HUES6 (cell line): ENCODE results near the gene CYSRT1.

Experiments
- H3K27ac ChIP-seq: 2 replicates; pipeline ENCODE4 v1.7.0; 2013; ENCODE audit warnings: low read depth, mild to moderate bottlenecking, low read length, inconsistent platforms
- H3K27me3 ChIP-seq: 2 replicates; pipeline ENCODE4 v1.6.1; 2013; ENCODE audit warnings: low read length; ENCODE audit not compliant: control insufficient read depth, insufficient read depth
- H3K36me3 ChIP-seq: 2 replicates; pipeline ENCODE4 v1.6.1; 2013; ENCODE audit warnings: low read length; ENCODE audit not compliant: control insufficient read depth, insufficient read depth
- H3K4me1 ChIP-seq: 2 replicates; pipeline ENCODE4 v1.6.1; 2013; ENCODE audit warnings: low read length; ENCODE audit not compliant: control insufficient read depth, insufficient read depth
- H3K4me3 ChIP-seq: 2 replicates; pipeline ENCODE4 v1.5.1; 2013; ENCODE audit warnings: low read depth, low read length
- H3K9ac ChIP-seq: one replicate; pipeline ENCODE4 v1.6.1; 2013; ENCODE audit warnings: mild to moderate bottlenecking, low read length
- H3K9me3 ChIP-seq: 2 replicates; pipeline ENCODE4 v1.6.1; 2013; ENCODE audit warnings: low read depth, low read length; ENCODE audit not compliant: control insufficient read depth, insufficient read depth

Gene CYSRT1

DNA sequence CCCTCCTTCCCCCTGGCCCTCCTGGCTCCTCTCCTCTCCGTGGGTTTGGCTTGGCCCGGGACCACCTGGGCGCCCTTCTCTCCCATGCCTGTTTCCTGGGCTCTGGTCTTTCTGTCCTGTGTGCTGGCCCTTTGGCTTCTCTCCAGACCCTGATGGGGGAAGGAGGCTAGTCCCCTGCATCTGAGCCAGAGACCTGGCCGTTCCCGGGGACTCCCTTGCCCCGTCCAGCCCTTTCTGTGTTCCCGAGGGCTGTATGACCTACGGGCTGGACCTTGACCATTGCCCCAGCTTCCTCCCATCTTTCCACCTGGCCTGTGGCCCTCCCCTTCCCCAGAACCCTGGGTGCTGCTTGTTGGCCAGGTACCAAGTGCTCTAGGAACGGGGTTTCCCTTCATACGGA is 38.5 kb downstream of the CYSRT1 start:
- H3K27me3 ChIP-seq: no peaks in the 10 kb centered on the region
- H3K9ac ChIP-seq: no peak overlapping the region
- H3K27ac ChIP-seq: no peak overlapping the region
- no peaks in the 10 kb centered on the region for H3K4me1 ChIP-seq
- no peaks in the 10 kb centered on the region for H3K9me3 ChIP-seq
- no peak overlapping the region for H3K4me3 ChIP-seq
- peaks cover 59% of the 10 kb centered on the region for H3K36me3 ChIP-seq

DNA sequence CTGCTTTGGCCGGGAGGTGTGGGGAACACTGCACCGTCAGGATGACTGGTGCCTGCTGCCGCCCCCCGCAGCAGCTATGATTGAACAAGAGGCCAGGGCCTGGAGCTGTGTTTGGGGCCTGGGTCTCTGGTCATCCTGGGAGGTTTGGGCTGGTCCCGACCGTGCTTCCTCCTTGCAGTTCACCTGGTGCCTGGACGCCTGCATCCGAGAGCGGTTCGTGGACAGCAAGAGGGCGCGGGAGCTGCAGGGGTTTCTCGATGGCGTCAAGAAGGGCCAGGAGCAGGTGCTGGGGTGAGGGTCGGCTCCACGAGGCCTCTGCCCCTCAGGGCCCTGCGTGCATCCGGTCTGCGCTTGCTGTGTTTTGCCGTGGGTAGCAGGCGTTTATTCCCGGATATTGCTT is 39.1 kb downstream of the CYSRT1 start:
- no peaks in the 10 kb centered on the region for H3K4me1 ChIP-seq
- no peaks in the 10 kb centered on the region for H3K27me3 ChIP-seq
- H3K9ac ChIP-seq: no peak overlapping the region
- H3K4me3 ChIP-seq: no peak overlapping the region
- no peaks in the 10 kb centered on the region for H3K9me3 ChIP-seq
- no peak overlapping the region for H3K27ac ChIP-seq
- peaks cover 59% of the 10 kb centered on the region for H3K36me3 ChIP-seq

DNA sequence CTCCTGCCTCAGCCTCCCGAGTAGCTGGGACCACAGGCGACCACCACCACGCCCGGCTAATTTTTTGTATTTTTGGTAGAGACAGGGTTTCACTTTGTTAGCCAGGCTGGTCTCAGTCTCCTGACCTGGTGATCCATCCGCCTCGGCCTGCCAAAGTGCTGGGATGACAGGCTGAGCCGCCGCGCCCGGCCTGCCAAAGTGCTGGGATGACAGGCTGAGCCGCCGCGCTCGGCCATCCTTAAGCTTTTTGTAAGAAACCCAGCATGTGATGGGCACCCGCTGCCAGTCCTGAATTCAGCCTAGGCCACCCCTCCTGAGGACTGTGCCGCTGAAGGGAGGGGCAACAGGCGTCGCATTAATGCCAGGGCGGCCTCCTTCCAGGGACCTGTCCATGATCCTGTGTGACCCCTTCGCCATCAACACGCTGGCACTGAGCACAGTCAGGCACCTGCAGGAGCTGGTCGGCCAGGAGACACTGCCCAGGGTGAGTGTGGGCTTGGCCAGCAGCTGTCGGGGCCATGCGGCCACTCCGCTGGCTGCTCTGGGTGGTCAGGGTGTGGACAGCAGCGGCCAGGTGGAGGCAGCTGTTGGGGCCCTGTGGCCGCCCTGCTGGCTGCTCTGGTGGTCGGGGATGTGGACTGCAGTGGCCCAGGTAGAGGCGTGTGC is 40.7 kb downstream of the CYSRT1 start:
- Histone ChIP-seq H3K9me3 (no peaks in the 10 kb centered on the region), H3K27ac (no peak overlapping the region), H3K36me3 (peaks cover 66% of the 10 kb centered on the region), H3K9ac (no peak overlapping the region), H3K4me3 (no peak overlapping the region), H3K4me1 (no peaks in the 10 kb centered on the region), H3K27me3 (no peaks in the 10 kb centered on the region)

DNA sequence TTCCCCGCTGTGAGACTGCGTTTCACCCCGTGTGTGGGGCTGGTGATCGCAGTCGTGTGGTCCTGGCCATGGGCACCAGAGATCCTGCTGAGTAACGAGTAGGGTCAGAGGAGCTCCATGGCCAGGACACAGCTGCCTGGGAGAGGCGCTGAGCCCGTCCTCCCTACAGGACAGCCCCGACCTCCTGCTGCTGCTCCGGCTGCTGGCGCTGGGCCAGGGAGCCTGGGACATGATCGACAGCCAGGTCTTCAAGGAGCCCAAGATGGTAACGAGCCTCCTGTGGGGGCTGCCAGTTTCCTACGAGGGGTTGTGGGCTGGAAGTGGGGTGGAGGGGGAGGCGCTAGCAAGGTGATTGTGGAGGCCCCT is 41.2 kb downstream of the CYSRT1 start:
- no peak overlapping the region for H3K27ac ChIP-seq
- no peaks in the 10 kb centered on the region for H3K4me1 ChIP-seq
- no peaks in the 10 kb centered on the region for H3K9me3 ChIP-seq
- peaks cover 69% of the 10 kb centered on the region for H3K36me3 ChIP-seq
- H3K4me3 ChIP-seq: no peak overlapping the region
- H3K27me3 ChIP-seq: no peaks in the 10 kb centered on the region
- H3K9ac ChIP-seq: no peak overlapping the region

DNA sequence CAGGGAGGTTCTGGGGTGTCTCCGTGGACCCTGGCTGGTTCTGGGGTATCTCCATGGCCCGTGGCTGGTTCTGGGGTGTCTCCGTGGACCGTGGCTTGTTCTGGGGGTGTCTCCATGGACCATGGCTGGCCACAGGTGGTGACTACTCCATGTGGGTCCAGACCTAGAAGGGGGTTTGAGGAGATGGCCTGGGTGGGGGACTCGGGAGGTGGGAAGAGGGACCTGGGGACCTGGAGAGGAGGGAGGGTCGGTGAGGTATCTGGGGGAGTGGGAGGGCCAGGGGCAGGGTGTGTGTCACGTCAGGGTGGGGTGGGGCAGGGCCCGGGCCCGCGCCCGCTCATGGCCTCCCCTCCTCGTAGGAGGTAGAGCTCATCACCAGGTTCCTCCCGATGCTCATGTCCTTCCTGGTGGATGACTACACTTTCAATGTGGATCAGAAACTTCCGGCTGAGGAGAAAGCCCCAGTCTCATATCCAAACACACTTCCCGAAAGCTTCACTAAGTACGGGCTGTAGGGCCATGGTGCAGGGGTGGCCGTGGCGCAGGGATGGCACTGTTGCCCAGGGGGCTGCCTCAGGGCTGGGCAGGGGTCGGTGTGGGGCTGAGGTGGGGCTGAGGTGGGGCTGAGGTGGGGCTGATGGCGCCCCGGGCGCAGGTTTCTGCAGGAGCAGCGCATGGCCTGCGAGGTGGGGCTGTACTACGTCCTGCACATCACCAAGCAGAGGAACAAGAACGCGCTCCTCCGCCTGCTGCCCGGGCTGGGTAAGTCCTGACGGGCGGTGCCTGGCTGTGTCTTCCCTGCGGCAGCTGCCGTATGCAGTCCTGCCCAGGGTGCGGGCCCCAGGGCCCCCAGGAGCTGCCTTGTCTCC is 41.8 kb downstream of the CYSRT1 start:
- Histone ChIP-seq H3K27ac (no peak overlapping the region), H3K9me3 (no peaks in the 10 kb centered on the region), H3K27me3 (no peaks in the 10 kb centered on the region), H3K9ac (no peak overlapping the region), H3K36me3 (peaks cover 72% of the 10 kb centered on the region), H3K4me1 (no peaks in the 10 kb centered on the region), H3K4me3 (no peak overlapping the region)

DNA sequence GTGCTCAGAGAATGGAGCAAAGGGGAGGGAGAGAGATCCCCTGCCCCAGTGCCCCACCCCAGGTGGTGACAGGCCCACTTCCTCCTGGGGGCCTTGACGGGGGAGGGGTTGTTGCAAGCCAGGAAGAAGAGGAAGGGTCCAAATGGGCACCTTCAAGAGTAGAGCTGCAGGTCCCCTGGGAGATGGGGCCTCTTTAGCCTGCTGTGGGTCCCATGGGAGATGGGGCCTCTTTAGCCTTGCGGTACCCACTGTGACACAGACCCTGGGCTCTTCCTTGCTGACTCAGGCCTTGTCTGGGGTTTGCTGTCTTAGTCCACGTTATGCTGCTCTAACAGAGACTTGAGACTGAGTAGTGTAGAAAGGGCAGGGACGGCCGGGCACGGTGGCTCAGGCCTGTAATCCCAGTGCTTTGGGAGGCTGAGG is 43.0 kb downstream of the CYSRT1 start:
- peaks cover 78% of the 10 kb centered on the region for H3K36me3 ChIP-seq
- no peaks in the 10 kb centered on the region for H3K9me3 ChIP-seq
- H3K27me3 ChIP-seq: no peaks in the 10 kb centered on the region
- no peak overlapping the region for H3K27ac ChIP-seq
- no peak overlapping the region for H3K4me3 ChIP-seq
- H3K9ac ChIP-seq: no peak overlapping the region
- no peaks in the 10 kb centered on the region for H3K4me1 ChIP-seq

DNA sequence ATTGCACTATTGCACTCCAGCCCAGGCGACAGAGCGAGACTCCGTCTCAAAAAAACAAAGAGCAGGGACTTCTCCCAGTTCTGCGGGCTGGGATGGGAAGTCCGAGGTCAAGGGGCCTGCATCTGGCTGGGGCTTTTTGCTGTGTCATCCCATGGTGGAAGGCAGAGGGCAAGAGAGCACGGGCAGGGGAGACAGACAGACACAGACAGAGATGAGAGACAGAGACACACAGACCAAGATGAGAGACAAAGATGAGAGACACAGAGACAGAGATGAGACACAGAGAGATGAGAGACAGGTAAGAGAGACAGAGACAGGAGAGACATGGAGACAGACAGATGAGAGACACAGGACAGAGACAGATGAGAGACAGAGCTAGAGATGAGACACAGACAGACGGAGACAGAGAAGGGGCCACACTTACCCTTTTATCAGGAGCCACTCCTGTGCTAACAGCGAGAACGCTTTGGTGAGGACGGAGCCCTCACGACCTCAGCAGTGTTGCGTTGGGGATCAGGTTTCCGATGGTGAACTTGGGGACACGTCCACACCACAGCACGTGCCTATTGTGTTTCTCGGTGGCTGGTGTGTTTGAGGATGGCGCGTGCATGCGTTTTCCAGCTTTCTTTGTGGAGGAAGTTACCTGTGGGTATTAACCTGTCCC is 43.7 kb downstream of the CYSRT1 start:
- Histone ChIP-seq H3K36me3 (peaks cover 77% of the 10 kb centered on the region), H3K27ac (no peak overlapping the region), H3K4me1 (peaks cover 3% of the 10 kb centered on the region; the same call in 1 of the 2 replicates), H3K27me3 (no peaks in the 10 kb centered on the region), H3K9ac (no peak overlapping the region), H3K9me3 (no peaks in the 10 kb centered on the region), H3K4me3 (no peak overlapping the region)

DNA sequence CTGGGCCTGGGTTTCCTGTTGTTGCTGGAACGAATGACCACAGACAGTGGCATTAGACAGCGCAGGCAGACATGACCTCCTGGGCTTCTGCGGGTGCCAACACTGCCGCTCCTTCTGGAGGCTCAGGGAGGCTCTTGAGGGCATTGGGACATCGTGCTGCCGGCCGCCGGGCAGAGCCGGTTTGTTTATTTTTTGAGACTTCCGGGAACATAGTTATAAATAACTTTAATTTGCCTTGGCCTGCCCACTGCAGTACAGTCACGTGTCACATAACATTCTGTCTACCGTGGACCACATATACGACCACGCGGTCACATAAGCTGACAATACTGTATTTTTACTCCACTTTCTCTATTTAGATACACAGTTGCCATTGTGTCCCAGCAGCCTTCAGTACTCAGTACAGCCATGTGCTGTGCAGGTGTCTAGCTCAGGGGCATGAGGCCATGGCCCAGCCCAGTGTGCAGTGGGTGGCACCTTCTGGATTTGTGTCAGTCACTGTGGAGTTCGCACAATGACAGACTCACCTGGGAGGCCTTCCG is 44.3 kb downstream of the CYSRT1 start:
- Histone ChIP-seq H3K36me3 (peaks cover 75% of the 10 kb centered on the region), H3K9ac (no peak overlapping the region), H3K27ac (no peak overlapping the region), H3K27me3 (no peaks in the 10 kb centered on the region), H3K4me3 (no peak overlapping the region), H3K4me1 (peaks cover 3% of the 10 kb centered on the region; the same call in 1 of the 2 replicates), H3K9me3 (no peaks in the 10 kb centered on the region)

DNA sequence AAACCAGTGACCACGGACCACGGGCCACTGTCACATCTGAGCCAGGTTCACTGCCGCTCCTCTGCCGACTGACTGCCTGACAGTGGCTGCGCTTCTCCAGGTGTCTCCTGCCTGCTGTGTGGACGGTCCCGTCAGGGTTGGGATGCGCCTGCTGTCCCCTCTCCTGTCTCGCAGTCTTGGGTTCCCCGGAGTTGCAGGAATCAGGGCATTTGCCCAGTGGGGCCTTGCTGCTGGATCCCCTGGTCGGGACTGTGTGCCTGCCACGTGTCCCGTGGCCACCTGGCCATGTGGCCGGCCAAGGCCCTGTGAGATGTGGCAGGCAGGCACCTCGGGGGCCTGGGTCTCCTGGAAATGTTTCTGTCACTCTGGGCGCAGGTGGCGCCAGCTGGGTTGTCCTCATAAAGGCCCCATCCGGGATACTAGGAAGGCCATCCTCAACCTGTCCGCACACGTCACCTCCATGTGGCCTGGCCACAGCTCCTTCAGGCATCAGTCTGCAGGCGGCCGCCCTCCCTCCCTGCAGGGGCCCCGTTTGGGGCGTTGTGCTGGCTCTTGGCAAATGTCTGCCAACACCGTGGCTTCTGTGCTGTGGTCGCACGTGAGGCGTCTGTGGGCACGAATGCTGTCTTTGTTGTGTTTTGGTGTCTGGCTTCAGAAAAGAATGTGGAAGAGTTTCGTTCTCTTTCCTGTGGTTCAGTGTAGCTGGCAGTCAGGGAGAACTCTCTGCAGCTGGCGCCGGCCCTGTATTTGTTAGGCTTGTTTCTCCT is 46.1 kb downstream of the CYSRT1 start:
- Histone ChIP-seq H3K36me3 (peaks cover 61% of the 10 kb centered on the region), H3K9me3 (no peaks in the 10 kb centered on the region), H3K27ac (no peak overlapping the region), H3K4me1 (peaks cover 16% of the 10 kb centered on the region; the same call in 1 of the 2 replicates), H3K27me3 (no peaks in the 10 kb centered on the region), H3K9ac (no peak overlapping the region), H3K4me3 (no peak overlapping the region)

DNA sequence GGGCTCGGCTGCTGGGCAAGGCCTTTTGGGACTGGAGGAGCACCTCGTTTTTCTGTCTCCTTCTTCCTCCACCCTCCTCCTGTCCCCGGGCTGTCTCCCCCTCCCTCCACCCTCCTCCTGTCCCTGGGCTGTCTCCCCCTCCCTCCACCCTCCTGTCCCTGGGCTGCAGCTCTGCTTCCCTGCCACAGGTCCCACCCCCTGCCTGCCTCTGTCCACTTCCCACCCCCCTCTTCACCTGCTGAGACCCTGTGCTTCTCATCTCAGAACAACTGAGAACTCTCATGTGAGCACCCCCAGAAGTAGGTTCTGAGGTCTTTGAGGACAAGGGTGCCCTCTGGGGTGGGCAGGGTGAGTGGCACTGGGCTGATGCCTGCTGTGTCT is 46.7 kb downstream of the CYSRT1 start:
- no peak overlapping the region for H3K27ac ChIP-seq
- H3K9ac ChIP-seq: no peak overlapping the region
- H3K36me3 ChIP-seq: peaks cover 55% of the 10 kb centered on the region
- no peak overlapping the region for H3K4me3 ChIP-seq
- no peaks in the 10 kb centered on the region for H3K27me3 ChIP-seq
- no peaks in the 10 kb centered on the region for H3K9me3 ChIP-seq
- H3K4me1 ChIP-seq: peaks cover 21% of the 10 kb centered on the region
